NCI-H1436 (cell line): ENCODE measurements around the gene EPHA3.

Experiments used
- DNase-seq: peaks from one replicate; lab custom pipeline; 2025; lab: John Stamatoyannopoulos, UW

Gene EPHA3

GRCh38 chr3:89363171-89363570 is 255.8 kb downstream of the EPHA3 start:
- no peak for DNase-seq

- no peak for DNase-seq
Measured at GRCh38 chr3:89364314-89364713, 256.9 kb downstream of the EPHA3 start.

- DNase-seq = no peak
Measured at GRCh38 chr3:89367166-89367565, 259.7 kb downstream of the EPHA3 start.

DNA sequence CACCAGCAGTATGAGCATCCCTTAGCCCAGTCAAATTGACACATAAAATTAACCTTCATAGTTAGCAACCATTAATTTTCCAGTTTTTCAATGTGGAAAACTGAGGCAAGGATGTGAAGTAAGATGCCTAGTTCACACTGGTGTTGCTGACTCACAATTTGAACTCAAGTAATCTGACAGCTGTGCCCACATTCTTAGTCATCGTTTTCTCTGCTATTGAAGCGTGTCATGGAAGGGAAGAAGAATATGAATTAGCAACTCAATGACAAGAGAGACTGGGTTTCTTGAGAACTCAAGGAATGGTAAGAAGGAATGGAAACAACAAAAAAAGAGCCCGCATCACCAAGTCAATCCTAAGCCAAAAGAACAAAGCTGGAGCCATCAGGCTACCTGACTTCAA is 261.4 kb downstream of the EPHA3 start:
- no peak for DNase-seq

GRCh38 chr3:89372456-89372855 is 265.0 kb downstream of the EPHA3 start:
- no peak for DNase-seq

DNA sequence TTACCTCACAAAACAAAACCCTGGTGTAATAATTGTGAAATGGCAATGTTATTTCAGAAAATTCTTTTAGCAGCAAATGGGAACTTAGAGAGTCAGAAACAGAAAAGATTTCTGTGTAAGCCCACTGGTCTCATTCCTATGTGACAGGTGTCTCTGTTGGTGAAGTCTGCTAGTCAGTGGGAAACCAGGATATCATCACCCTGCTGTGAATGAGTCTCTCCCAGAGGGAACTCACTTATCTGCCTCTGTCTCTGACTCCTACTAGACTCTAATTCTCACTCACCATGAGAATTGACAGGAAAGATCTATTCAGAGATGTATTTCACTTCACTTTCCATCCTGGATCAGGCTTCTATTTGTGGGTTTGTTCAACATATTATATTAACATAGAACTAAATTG is 266.0 kb downstream of the EPHA3 start:
- no peak for DNase-seq

- DNase-seq = no peak
Measured at GRCh38 chr3:89375451-89375850, 268.0 kb downstream of the EPHA3 start.

DNA sequence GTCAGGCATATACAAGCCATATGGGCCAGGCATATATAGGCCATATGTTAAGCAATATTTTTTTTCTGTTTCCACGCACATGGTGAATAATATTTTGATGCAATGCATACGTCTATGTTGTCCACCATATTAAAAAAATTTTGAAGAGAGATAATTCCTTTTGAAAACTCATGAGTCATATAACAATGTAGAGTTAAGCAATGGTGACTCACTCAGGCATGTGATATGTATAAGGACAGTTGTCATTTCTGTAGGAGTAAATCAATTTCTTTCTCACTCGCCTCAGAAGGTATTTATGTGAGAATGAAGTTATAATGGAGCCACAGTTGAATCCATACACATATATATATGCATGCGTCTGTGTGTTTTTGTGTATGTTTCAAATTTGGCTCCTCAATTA is 272.6 kb downstream of the EPHA3 start:
- DNase-seq = no peak

DNA sequence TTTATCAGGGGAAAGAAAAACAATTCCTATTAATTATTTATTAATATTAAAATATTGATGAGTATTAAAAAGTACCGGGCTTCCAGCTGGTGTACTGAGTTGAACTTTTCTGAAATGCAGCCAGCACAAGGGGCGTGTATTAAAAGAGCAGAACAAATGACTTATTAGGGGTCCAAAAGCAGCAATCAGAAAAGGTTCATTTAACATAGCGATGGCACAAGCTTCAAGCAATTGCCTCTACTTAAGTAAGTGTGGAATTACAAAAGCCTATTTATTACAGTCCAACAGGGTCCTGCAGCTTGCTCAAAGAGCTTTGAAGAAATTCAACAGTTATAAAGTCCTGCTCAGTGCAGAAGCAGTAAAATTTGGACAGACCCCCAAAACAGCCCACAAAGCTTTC is 285.6 kb downstream of the EPHA3 start:
- no peak for DNase-seq

DNA sequence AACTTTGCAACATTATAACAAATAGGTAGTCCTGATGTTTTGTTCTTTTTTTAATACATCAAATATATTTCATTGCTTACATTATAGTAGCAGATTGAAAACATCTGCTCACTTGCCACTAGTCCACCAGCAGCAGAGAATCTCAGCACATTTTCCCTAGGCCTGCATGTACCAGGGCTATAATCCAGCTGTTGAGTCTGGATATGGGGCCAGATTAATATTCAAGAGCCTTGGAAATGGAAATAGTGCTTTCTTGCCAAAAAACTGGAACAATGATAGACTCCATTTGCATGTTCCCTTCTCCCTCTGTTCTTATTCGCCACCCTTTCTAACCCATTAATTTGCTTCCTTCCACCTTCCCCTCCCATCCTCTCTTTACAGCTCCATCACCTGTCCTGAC is 288.0 kb downstream of the EPHA3 start:
- no peak for DNase-seq

- no peak for DNase-seq
Measured at GRCh38 chr3:89395996-89396395, 288.6 kb downstream of the EPHA3 start.

DNA sequence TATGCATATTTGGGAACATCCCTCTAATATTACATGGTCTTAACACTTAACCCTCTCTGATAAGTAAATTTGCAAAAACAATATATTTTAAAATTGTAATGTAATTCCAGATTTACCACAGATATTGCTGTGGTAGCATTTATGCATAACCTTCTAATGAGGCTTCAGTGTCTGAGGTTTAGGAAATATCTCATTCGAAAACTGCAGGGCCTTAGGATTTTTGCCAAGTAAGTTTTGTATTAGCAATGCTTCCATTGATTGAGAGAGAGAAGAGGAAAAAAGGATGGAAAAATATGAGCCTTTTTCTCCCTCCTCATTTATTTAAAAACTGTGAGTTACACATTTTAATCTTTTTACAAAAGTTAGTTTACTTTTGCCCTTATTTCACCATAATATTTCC is 294.6 kb downstream of the EPHA3 start:
- DNase-seq = no peak

GRCh38 chr3:89405176-89405575 is 297.8 kb downstream of the EPHA3 start:
- DNase-seq = no peak

- no peak for DNase-seq
Measured at GRCh38 chr3:89405593-89405992, 298.2 kb downstream of the EPHA3 start.

- DNase-seq = no peak
Measured at GRCh38 chr3:89411201-89411600, 303.8 kb downstream of the EPHA3 start.

DNA sequence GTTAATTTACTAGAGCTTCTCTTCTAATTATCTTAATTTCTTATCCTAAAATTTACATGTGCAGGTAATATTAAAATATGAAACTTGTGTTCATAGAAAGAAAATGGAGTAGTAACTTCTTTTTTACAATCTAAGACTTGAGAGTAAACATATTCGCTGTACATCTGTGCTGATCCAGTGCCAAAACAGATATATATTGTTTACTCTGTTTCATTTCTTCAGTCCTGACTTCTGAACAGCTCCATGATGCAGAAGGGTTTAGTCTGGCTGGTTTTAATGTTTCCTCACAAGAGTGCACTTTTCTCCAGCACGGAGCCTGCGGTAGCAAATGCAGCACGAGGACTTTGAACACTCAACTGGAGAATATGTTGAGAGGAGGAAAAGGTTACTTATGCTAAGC is 306.8 kb downstream of the EPHA3 start:
- no peak for DNase-seq

DNA sequence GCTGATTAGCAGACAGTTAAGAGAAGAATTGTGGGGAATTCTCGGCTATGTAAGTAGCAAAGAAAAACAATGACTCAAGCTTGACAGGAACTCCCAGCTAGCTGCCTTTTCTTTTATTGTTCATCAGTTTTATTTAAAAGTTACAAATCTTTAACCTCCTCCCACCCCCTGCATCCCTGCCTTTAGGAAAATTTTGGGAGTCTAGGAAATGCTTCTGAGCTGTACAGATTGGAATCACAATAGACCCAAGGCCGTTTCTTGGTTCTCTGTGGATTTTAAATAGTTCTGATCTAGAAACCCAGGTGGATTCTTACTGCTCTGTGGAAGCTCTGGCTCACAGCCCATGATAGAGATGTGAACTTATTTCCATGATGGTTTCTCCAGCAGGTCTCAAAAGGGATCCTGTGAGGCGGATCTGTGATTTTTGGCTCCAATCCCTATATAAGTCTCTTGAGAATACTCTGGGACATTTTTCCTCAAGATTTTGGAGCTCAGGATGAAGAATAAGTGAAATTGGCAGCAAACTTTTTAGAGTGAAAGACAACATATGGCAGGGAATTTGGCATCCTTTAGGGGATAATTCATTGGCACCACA is 312.3 kb downstream of the EPHA3 start:
- DNase-seq = no peak

DNA sequence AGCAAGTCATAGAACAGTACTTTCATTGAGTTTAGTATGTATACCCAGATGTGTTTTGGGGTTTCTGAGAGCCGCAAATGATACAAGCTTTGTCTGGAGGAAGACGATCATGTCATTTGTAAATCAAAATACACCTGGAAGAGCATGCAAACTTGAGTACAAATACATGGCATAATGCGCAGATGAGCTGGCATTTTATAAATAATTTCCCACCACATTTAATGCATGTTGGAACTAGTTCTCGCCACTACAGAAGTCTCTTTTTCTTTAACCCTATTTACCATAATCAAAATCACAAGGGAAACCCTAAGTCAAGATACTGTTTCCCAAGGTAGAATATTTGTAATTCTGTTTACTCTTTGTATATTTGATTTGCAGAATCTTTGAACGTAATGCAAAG is 318.6 kb downstream of the EPHA3 start:
- DNase-seq = no peak

- no peak for DNase-seq
Measured at GRCh38 chr3:89434621-89435380, 327.4 kb downstream of the EPHA3 start.

DNA sequence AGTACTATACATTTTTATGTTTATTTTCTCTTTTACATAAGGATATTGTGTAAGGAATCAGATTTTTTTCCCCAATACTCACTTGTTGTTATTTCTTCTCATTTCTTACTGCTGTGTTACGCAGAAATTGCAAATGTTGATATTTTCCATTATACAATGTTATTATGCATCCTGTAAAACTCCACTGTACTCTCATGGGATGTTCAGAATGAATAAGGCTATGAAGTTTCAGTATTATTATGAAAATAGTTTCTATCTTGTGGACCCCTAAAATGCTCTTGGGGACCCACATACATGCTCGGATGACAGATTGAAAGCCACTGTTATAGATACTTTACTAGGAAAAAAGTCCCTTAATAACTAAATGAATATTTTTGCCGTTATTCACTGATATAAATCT is 329.4 kb downstream of the EPHA3 start:
- no peak for DNase-seq

- no peak for DNase-seq
Measured at GRCh38 chr3:89440386-89440785, 333.0 kb downstream of the EPHA3 start.

GRCh38 chr3:89441141-89441540 is 333.7 kb downstream of the EPHA3 start:
- no peak for DNase-seq

DNA sequence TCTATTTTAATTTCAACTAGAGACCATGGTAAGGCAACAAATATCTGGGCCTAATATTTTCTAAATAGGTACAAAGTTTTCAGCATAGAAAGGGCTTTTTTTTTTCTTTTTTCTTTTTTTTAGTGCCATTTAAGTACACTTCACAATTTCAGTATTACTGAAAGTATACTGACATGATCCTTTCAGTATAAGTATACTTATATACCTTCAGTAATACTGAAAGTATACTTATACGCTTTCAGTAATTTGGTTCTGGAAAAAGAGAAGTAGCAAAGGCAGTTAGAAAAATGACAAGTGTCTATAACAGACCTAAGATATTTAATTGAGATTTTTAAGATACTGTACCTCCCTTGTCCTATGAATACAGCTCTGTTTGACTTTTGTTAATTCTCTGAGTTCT is 339.2 kb downstream of the EPHA3 start:
- no peak for DNase-seq

DNA sequence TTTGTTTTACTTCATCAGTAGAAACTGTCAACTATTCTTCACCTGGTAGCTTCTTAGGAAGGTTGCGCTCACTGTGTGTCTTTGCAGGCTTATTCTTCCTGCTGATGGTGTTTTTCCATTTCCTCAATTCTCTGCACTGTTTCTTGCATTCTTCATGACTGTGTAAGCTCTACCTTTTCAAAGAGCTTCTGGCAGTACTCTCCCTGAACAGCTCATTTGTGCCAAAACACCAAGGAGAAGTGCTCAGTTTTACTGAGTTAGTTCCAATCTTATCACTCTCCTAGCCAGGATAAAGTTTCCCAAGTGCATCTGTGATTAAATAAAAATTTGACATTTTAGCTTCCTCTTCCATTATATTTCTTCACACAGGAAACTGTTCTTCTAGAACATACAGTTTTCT is 339.8 kb downstream of the EPHA3 start:
- DNase-seq = no peak
